Suppressor macrophage treated with lipopolysaccharide for 4 hours (primary cell): Measurements from ENCODE around the gene ENTPD1.
"Not testable (repeated sequence)": the region's sequence is repeated elsewhere in the genome, so short reads cannot be mapped to it uniquely, and the experiment has no call there.

Experiments
- DNase-seq: peaks from one replicate; pipeline ENCODE4 v3.0.0-alpha.2; 2020

Gene ENTPD1

GRCh38 chr10:95759233-95759826 is 3.4 kb downstream of the ENTPD1 start:
- no peak for DNase-seq

- no peak for DNase-seq
Measured at GRCh38 chr10:95761939-95762492, 6.1 kb downstream of the ENTPD1 start.

- DNase-seq, result peak; percentile 93
Measured at GRCh38 chr10:95767884-95768556, 12.1 kb downstream of the ENTPD1 start.

- DNase-seq, result no peak
Measured at GRCh38 chr10:95770084-95770720, 14.2 kb downstream of the ENTPD1 start.

DNA sequence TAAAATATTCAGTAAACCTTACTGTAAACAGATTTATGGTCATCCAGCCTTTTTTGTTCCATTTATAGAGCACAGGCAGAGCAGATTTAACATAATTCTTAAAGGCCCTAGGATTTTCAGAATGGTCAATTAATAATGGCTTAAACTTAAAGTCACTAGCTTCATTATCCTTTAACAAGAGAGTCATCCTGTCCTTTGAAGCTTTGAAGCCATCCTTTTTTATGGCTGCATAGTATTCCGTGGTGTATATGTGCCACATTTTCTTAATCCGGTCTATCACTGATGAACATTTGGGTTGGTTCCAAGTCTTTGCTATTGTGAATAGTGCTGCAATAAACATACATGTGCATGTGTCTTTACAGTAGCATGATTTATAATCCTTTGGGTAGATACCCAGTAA is 17.5 kb downstream of the ENTPD1 start:
- not testable (repeated sequence) for DNase-seq

DNA sequence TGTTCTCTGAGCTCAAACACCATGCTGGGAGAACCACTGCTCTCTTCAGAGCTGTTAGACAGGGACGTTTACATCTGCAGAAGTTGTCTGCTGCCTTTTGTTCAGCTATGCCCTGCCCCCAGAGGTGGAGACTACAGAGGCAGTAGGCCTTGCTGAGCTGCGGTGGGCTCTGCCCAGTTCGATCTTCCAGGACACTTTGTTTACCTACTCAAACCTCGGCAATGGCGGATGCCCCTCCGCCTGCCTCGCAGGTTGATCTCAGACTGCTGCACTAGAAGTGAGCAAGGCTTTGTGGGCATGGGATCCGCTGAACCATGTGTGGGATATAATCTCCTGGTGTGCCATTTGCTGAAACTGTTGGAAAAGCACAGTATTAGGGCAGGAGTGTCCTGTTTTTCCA is 21.7 kb downstream of the ENTPD1 start:
- not testable (repeated sequence) for DNase-seq

DNA sequence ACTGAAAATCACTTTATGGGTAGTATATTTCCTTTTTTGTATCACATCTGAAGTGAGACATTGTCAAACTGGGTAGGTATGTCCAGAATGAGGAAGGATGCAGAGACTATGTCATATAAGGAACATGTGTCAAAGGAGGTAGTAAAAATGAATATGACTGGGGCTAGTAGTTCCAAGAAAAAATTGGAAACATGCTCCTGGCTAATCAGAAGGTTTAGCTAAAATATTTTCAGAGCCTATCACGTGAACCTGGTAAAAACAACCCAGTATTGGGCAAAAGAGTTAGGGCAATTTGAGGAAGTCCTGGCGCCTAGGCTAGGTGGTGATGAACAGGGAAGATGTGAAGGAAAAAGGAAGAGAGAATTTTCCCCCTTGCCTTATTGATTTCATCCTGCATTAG is 26.4 kb downstream of the ENTPD1 start:
- peak; percentile 45 for DNase-seq

DNA sequence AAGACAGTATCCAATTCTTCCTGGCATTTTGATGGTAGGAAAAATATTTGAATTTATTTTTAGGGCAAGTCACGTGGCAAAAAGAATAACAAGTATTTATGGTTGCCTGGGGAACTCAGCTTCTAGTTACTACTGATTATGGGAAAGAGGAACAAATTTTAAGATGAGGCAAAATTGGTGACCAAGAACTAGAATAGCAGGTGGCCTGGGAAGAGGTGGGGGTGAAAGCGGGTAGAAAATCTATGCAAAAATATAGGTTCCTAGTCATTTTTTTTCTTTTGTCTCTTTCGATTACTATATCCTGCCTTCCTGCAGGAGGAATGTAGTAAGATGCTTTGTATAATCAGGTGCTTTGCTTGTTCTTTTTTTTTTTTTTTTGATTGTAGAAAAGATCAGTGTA is 27.8 kb downstream of the ENTPD1 start:
- no peak for DNase-seq

- DNase-seq, result peak; percentile 36
Measured at GRCh38 chr10:95784279-95784913, 28.4 kb downstream of the ENTPD1 start.

GRCh38 chr10:95785317-95785716 is 29.4 kb downstream of the ENTPD1 start:
- no peak for DNase-seq

DNA sequence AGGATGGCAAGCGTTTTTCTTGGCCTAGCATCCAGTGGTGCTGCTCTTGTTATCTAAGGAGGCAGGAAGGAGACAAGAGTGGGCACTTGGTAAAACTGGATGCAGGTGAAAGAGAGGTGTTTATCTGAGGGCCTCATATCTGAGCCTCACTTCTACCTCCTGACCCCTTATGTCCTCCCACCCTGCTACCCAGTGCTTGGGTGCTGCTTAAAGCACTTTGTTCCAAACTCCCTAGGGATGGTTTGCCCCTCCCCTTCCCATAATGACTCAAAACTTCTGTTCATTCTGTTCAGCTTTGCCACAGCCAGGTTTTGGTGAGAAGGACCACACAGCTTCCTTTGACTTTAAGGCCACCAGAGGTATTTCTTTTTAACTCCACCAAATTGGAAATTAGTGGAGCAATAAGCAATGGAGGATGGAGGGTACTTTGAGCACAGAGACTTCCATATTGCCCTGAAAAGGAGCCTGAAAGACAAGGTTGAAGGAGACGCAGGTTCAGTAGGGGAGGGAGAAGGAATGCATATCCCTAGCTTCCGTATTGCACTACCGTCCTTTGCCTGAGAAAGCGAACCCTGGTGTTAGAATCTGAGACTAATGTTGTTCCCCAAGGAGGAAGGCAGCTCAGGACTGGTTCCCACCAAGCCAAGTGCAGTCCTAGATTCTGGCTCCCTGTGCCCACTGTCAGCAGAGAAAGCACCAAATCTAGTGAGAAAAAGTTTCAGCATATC is 30.1 kb downstream of the ENTPD1 start:
- no peak for DNase-seq

- no peak for DNase-seq
Measured at GRCh38 chr10:95787447-95787846, 31.5 kb downstream of the ENTPD1 start.

- no peak for DNase-seq
Measured at GRCh38 chr10:95788830-95789229, 32.9 kb downstream of the ENTPD1 start.

DNA sequence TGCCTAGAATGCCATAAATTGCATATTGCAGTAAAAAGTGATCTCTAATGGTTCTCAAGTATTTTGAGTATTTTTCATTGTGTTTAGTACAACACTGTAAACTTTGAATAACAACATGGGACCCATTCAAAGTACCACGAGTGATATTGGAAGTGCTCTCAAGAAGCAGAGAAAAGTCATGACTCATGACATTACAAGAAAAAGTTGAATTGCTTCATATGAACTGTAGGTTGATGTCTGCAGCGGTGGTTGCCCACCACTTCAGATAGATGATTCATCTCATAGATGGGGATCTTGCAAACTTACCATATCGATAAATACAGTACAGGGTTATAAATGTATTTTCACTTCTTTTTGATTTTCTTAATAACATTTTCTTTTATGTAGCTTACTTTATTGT is 33.9 kb downstream of the ENTPD1 start:
- peak; percentile 66 for DNase-seq

- no peak for DNase-seq
Measured at GRCh38 chr10:95790982-95791381, 35.0 kb downstream of the ENTPD1 start.

- no peak for DNase-seq
Measured at GRCh38 chr10:95791425-95791979, 35.5 kb downstream of the ENTPD1 start.

DNA sequence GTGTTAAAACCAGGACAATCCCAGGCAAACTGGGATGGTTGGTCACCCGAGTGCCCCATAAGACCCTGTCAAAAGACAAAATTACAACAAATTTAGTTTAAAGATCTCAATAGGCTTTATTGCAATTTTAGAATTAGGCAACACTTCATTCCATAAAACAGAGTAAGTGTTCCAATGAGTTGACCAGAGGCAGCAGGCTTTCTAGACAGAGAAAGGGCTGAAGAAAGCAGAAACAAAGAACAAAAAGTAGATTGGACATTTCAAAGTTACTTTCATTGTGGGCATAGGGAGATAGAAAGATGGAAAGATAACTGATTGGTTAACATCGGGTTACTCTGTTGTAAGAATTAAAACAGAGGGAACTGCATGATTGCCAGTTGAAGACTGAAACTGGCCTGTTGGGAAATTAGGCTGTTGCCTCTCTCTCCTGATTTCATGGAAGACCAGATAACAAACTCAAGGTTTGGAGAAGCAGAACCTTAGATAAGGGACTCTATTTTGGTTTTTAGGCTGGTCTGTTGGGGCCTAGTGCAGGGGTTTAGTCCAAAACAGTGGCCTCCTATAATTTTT is 36.3 kb downstream of the ENTPD1 start:
- peak; percentile 78 for DNase-seq

- peak; percentile 84 for DNase-seq
Measured at GRCh38 chr10:95792874-95793285, 36.9 kb downstream of the ENTPD1 start.

GRCh38 chr10:95793401-95794045 is 37.6 kb downstream of the ENTPD1 start:
- peak; percentile 91 for DNase-seq

GRCh38 chr10:95794195-95794594 is 38.2 kb downstream of the ENTPD1 start:
- DNase-seq, result no peak

- DNase-seq, result no peak
Measured at GRCh38 chr10:95795602-95796001, 39.6 kb downstream of the ENTPD1 start.

DNA sequence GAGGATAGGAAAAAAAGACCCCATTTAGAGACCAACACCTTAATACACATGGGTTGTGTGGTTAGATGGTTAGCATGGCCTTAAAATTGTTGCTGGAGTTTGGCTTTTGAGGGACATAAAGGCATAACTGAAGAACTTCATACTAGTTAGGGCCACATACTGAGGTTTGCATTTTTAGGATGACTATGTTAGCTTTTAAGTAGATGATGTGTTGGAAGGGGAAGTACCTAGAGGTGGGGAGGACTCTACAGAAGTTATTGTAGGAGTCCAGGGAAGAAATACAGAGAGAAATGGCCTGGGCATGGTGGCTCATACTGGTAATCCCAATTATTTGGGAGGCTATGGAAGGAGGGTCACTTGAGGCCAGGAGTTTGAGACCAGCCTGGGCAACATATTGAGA is 40.5 kb downstream of the ENTPD1 start:
- peak; percentile 28 for DNase-seq
